Rectal smooth muscle tissue (tissue), 1 donor: ENCODE data around the gene TPX2.

ENCODE experiments used
- H3K27ac ChIP-seq: one replicate; pipeline ENCODE4 v1.7.0; 2013; ENCODE audit warnings: low read depth, low read length, inconsistent platforms
- H3K27me3 ChIP-seq: one replicate; pipeline ENCODE4 v1.7.0; 2013; ENCODE audit warnings: low read length; ENCODE audit not compliant: control insufficient read depth, insufficient read depth
- H3K36me3 ChIP-seq: one replicate; pipeline ENCODE4 v1.7.0; 2013; ENCODE audit warnings: low read length; ENCODE audit not compliant: control insufficient read depth, insufficient read depth
- H3K4me1 ChIP-seq: one replicate; pipeline ENCODE4 v1.7.0; 2013; ENCODE audit warnings: low read length; ENCODE audit not compliant: control insufficient read depth, insufficient read depth
- H3K4me3 ChIP-seq: one replicate; pipeline ENCODE4 v1.7.0; 2013; ENCODE audit warnings: low read length
- H3K9ac ChIP-seq: one replicate; pipeline ENCODE4 v1.7.0; 2013; ENCODE audit warnings: low read length

Gene TPX2

GRCh38 chr20:31718952-31719643, 20.0 kb upstream of the TPX2 start:
- H3K4me3 ChIP-seq = peak overlapping the region; percentile 49
- no peaks in the 10 kb centered on the region for H3K27me3 ChIP-seq
- H3K9ac ChIP-seq = no peak overlapping the region
- H3K27ac ChIP-seq = no peak overlapping the region
- no peaks in the 10 kb centered on the region for H3K36me3 ChIP-seq
- peaks cover 28% of the 10 kb centered on the region for H3K4me1 ChIP-seq

GRCh38 chr20:31719644-31720485, 19.2 kb upstream of the TPX2 start:
- Histone ChIP-seq H3K4me3 (peak overlapping the region; percentile 87), H3K9ac (no peak overlapping the region), H3K27me3 (no peaks in the 10 kb centered on the region), H3K27ac (no peak overlapping the region), H3K36me3 (no peaks in the 10 kb centered on the region), H3K4me1 (peaks cover 28% of the 10 kb centered on the region)

- H3K4me1 ChIP-seq = peaks cover 28% of the 10 kb centered on the region
Observed at GRCh38 chr20:31720486-31721407, 18.3 kb upstream of the TPX2 start.

GRCh38 chr20:31721408-31722256, 17.5 kb upstream of the TPX2 start:
- Histone ChIP-seq H3K27me3 (no peaks in the 10 kb centered on the region), H3K4me3 (peak overlapping the region; percentile 87), H3K36me3 (no peaks in the 10 kb centered on the region), H3K9ac (peak overlapping the region; percentile 28), H3K4me1 (peaks cover 28% of the 10 kb centered on the region), H3K27ac (peak overlapping the region; percentile 99)

More at GRCh38 chr20:31720486-31721407, 18.3 kb upstream of the TPX2 start:
- peak overlapping the region; percentile 87 for H3K4me3 ChIP-seq
- no peaks in the 10 kb centered on the region for H3K27me3 ChIP-seq
- no peak overlapping the region for H3K9ac ChIP-seq
- peak overlapping the region; percentile 10 for H3K27ac ChIP-seq
- H3K36me3 ChIP-seq = no peaks in the 10 kb centered on the region

- H3K27me3 ChIP-seq = no peaks in the 10 kb centered on the region
- H3K4me1 ChIP-seq = peaks cover 28% of the 10 kb centered on the region
- H3K27ac ChIP-seq = peak within 1 kb of the TSS; percentile 99
- H3K9ac ChIP-seq = peak within 1 kb of the TSS; percentile 99
- no peaks in the 10 kb centered on the region for H3K36me3 ChIP-seq
- peak within 1 kb of the TSS; percentile 87 for H3K4me3 ChIP-seq
Observed at GRCh38 chr20:31722257-31723068, 16.6 kb upstream of the TPX2 start, which contains the start of gene BCL2L1. BCL2L1 (minus strand) TSS chr20:31722868; CDS start chr20:31722218, 650 bp downstream.

- H3K36me3 ChIP-seq = no peaks in the 10 kb centered on the region
- H3K9ac ChIP-seq = peak overlapping the region; percentile 99
- H3K4me3 ChIP-seq = peak overlapping the region; percentile 87
- no peaks in the 10 kb centered on the region for H3K27me3 ChIP-seq
- H3K27ac ChIP-seq = peak overlapping the region; percentile 99
- peaks cover 28% of the 10 kb centered on the region for H3K4me1 ChIP-seq
Observed at GRCh38 chr20:31723069-31723318, 16.1 kb upstream of the TPX2 start.

GRCh38 chr20:31723319-31724078, 15.6 kb upstream of the TPX2 start:
- no peaks in the 10 kb centered on the region for H3K36me3 ChIP-seq
- peak overlapping the region; percentile 99 for H3K27ac ChIP-seq
- peak overlapping the region; percentile 99 for H3K9ac ChIP-seq
- H3K4me3 ChIP-seq = peak overlapping the region; percentile 87
- no peaks in the 10 kb centered on the region for H3K27me3 ChIP-seq
- peaks cover 28% of the 10 kb centered on the region for H3K4me1 ChIP-seq

GRCh38 chr20:31731321-31731717, 7.8 kb upstream of the TPX2 start:
- Histone ChIP-seq H3K27me3 (no peaks in the 10 kb centered on the region), H3K9ac (no peak overlapping the region), H3K36me3 (no peaks in the 10 kb centered on the region), H3K4me1 (no peaks in the 10 kb centered on the region), H3K27ac (no peak overlapping the region), H3K4me3 (no peak overlapping the region)

GRCh38 chr20:31739550-31739977, 474 bp downstream of the TPX2 start:
- Histone ChIP-seq H3K36me3 (no peaks in the 10 kb centered on the region), H3K4me3 (peak overlapping the region; percentile 75), H3K27ac (no peak overlapping the region), H3K4me1 (no peaks in the 10 kb centered on the region), H3K27me3 (no peaks in the 10 kb centered on the region), H3K9ac (no peak overlapping the region)

GRCh38 chr20:31740208-31740607, 1.1 kb downstream of the TPX2 start:
- Histone ChIP-seq H3K9ac (no peak overlapping the region), H3K4me3 (no peak overlapping the region)

More at GRCh38 chr20:31740208-31740607, 1.1 kb downstream of the TPX2 start:
- Histone ChIP-seq H3K36me3 (no peaks in the 10 kb centered on the region), H3K27ac (no peak overlapping the region), H3K4me1 (no peaks in the 10 kb centered on the region), H3K27me3 (no peaks in the 10 kb centered on the region)
